Measurements from ENCODE around the gene TMEM145.
"Not testable (repeated sequence)": the region's sequence is repeated elsewhere in the genome, so short reads cannot be mapped to it uniquely, and the experiment has no call there.

Gene TMEM145

DNA sequence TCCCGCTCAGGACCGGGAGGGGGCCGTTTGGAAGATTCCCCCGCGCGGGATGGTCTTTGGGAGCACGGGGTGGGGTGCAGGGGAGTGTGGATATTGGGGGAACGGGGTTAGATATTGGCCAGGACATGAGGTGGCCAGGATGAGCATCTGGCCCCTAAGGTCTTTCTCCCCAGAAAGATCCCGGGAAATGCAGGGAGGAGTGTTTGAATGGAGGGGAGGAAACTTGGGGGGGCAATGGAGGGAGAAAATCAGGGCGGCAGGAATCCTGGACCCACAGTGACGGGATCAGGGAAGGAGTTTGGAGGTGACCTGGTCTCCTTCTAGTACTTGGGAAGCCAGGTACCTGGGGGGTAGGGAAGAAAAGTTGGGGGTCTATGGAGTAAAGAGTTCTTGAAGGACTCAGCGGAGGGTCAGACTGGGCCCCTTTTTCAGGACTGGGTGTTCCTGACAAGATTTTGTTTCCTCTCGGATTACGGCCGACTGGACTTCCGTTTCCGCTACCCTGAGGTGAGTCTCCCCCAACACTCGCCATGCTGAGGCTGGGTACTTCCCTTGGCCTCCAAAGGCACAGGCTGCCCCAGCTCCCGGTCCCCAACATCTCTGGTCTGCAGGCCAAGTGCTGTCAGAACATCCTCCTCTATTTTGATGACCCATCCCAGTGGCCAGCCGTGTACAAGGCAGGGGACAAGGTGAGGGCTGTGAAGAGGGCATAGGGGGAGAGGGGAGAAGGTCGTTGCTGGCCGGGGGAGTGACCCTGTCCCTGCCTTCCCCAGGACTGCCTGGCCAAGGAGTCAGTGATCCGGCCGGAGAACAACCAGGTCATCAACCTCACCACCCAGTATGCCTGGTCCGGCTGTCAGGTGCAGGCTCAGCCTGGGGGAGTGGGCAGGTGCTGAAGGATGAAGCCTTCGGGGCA lies 989 bp downstream of the TMEM145 start:
- DNase-seq (ENCODE audit: low read depth in 2 of 2): no peak

DNA sequence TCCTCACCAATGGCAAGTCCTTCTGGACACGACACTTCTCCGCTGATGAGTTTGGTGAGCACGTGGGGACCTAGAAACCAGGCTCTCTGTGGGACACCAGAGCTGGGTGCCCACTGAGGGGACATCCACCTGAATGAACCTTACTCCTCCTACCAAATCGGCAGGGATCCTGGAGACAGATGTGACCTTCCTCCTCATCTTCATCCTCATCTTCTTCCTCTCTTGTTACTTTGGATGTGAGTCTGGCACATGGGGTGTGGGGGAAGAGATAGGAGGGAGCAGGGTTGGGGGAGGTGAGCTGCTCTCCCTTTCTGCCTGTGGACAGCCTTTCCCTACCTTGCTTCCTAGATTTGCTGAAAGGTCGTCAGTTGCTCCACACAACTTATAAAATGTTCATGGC lies 1.9 kb downstream of the TMEM145 start:
- no peak for DNase-seq (ENCODE audit: low read depth in 2 of 2)

DNA sequence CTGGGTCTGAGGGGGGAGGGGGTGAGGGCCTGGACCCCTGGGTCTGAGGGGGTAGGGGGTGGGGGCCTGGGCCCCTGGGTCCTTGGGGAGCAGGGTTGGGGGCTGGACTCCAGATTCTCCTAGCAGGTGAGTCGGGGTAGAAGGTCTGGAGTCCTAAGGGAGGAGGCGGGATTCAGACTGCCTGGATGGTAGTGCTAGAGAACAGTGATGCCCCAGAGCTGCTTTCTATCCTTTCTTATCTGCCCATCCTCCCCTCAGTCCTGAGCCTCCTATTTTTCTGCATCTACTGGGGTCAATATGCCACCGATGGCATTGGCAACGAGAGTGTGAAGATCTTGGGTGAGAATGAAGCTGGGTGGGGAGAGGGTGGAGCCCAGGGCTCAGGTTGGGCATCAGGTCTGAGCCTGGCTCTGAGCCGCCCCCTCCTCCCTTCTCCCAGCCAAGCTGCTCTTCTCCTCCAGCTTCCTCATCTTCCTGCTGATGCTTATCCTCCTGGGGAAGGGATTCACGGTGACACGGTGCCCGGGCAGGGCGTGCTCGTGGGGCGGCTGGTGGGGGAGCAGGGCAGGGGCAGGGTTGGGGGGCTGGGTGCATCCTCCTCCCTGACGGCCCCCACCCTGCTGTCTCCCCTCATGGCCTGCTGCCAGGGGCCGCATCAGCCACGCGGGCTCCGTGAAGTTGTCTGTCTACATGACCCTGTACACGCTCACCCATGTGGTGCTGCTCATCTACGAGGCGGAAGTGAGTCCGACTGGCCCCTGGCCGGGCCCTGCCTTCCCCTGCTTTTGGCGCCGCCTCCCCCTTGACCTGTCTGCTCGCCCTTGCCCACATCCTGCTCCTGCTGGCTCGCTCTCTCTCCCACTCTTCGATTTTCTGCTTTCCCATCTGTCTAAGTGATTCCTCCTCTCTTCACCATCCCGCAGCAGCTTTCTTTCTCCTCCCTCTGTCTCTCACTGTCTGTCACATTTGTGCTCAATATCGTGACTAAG lies 3.4 kb downstream of the TMEM145 start:
- DNase-seq (ENCODE audit: low read depth in 2 of 2): no peak

DNA sequence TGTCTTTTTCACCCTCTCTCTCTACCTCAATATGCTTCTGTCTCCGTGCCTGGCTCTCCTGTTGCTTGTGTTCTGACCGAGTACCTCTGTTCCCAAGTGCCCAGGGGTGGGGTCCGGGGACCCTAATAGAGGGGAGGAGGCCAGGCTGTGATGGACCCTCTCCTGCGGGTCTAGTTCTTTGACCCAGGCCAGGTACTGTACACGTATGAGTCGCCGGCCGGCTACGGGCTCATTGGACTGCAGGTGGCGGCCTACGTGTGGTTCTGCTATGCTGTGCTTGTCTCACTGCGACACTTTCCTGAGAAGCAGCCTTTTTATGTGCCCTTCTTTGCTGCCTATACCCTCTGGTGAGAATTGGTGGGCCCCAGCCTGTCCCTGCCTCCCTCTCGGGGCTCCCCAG lies 4.4 kb downstream of the TMEM145 start:
- DNase-seq (ENCODE audit: low read depth in 2 of 2): no peak

DNA sequence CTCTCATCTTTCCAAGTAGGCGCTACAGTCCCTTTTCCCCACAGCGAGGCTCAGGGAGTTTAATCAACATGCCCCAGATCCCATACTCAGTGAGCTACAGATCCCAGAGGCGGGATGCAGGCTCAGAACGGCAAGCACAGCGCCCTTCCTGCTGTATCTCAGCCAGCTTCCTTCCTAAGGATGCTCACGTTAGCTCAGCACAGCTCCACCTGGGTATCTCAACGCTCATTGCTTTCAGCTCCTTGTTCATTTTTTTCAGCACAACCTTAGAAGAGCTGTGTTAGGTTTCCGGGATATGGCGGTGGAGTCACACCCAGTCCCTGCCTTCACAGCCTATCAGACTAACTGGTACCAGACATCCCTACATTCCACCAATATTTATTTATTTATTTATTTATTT lies 9.2 kb downstream of the TMEM145 start:
- DNase-seq (ENCODE audit: low read depth in 2 of 2): no peak

DNA sequence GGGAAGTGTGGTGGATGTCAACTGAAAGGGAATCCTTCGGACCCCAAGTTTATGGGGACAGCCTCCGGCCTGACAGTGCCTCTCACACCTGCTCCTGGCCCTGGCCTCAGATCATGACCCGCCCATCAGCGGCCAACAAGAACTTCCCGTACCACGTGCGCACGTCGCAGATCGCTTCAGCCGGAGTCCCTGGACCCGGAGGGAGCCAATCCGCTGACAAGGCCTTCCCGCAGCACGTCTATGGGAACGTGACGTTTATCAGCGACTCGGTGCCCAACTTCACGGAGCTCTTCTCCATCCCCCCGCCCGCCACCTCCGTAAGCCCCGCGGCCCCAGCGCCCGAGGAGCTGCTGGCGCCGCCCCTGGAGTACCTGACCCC lies 10.4 kb downstream of the TMEM145 start:
- no peak for DNase-seq (ENCODE audit: low read depth in 2 of 2)

DNA sequence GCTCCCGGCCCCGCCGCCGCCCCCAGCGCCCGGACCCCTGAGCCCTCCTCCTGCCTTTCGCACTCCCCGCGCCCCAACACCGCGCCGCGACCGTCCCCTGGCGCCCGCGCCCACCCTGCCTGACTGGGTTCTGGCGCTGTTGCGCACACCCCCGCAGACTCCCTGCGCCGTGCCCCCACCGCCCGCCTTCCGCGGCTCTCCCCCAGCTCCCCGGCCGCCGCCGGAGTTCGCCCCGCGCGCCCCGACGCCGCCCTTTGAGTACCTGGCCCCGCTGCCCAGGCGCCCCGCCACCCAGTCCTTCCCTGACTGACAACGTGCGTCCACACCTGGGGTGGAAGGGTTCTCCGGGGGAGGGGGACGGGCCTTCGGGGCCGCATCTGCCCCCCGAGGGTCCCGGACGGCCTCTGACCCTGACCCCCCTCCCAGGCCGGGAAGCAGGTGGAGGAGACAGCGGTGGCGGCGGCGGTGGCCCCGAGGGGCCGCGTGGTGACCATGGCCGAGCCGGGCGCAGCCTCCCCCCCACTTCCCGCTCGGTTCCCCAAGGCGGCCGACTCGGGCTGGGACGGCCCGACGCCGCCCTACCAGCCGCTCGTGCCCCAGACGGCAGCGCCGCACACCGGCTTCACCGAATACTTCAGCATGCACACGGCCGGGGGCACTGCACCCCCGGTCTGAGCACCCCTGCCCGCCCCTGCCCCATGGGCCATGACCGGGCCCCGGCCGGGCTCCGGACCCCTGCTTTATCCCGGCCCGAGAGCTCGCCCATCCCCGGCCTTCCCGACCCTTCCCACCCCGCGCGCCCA lies 10.9 kb downstream of the TMEM145 start:
- no peak for DNase-seq (ENCODE audit: low read depth in 2 of 2)

DNA sequence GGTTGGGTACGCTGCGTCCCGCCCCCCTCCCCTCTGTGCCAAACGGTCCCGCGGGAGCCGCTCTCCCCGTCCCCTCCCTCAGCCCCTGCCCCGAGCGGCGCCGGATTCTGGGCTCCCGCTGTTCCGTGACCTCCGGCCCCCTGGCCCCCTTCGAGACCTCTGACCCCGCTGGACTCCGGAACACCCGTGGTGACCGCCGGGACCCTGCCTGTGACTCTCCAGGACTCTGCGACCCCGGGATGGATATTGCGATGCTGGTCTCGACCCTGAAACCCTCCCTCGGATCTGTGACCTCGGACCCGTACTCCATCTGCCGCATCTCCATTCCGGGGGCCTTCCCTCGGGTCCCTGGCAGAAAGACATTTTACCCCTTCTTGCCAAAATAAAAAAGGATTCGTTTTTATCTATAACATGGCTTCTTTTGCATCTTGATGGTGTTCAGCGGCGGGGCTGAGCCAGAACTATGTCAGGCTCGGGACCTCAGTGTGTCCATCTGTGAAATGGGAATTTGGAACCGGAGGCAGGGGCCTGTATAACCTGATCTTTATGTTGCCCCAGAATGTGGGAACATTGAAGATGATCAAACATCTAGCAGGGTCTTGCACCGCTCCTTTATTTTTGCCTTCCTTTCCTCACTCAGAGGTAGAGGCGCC lies 11.7 kb downstream of the TMEM145 start:
- no peak for DNase-seq (ENCODE audit: low read depth in 2 of 2)

DNA sequence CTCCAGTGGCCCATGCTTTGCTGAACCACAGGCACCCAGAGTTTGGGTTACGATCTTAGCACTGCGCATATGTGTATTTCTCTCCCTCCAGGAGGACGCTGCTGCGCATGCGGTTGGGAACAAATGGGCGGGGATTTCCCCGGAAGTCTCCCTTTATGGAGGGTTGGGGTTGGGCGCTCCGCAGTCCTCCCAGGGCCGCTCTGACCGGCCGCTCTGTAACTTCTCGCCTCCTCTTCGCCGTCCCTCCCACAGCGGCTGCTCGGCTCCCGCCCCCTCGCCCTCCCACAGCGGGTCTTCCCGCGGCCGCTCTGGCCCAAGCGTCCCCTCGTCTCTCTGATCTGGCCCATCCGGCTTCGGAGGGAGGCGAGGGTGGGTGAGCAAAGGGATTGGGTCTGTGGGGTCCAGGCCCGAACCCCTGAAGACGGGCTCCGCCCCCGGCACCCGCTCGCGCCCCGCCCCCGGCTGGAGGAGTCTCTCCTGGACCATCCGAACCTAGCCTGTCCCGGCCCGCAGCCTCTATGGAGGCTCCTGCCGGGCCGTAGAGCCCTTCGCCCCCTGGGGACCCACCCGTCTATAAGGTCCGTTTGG lies 12.3 kb downstream of the TMEM145 start, which contains the start of gene MEGF8:
TSS of gene MEGF8 (plus strand) at position 328 of the 588 bp plus-strand sequence. CDS start 609 bp downstream, outside the sequence.
- peak; percentile 96 to 98 for DNase-seq (ENCODE audit: low read depth in 2 of 2)

DNA sequence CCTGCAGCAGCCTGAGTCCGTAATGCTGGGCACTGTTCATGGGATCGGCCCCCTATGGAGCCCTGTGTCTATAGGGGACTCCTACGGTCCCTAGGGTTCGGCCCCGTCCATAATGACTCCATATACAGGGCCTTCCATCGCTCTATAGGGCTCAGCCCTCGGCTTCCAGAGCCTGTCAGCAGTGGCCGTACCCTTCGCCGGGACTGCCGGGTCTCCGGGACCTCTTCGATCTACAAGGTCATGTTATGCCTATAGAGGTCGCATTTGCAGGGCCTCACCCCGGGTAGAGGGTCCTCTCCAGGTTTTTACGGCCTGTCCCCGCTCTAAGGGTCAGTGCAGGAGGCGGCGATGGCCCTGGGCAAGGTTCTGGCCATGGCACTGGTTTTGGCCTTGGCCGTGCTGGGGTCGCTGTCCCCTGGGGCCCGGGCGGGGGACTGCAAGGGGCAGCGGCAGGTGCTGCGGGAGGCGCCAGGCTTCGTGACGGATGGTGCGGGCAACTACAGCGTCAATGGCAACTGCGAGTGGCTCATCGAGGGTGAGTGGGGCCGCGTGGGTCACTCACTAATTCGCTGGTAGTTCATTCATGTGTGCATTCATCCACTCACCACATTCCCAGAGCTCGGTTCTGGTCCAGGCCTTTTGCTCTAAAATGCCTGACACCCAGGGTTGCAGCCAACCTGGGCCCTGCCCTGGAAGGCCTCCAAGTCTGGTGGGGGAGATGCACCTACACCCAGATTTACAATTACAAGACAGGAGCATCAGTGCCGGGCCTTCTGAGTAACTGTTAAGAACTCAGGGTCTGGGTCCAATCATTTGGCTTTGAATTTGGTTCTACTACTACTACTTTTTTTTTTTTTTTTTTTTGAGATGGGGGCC lies 13.0 kb downstream of the TMEM145 start:
- no peak for DNase-seq (ENCODE audit: low read depth in 2 of 2)

DNA sequence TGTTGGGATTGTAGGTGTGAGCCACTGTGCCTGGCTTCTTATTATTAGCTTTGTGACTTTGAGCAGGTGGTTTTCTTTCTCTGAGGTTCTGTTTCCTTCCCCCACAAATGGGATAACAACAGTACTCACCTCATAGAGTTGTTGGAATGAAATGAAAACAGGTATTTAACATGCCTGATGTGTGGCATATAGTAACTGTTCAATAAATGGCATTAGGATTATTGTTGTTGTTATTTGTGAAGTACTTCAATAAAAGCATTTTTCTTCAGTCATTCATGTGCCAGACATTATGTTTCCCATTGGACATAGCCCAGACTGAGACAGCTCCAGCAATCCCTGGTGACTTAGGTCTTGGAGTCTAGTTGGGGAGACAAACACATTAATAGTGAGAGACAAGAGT lies 13.9 kb downstream of the TMEM145 start:
- DNase-seq (ENCODE audit: low read depth in 2 of 2): no peak

DNA sequence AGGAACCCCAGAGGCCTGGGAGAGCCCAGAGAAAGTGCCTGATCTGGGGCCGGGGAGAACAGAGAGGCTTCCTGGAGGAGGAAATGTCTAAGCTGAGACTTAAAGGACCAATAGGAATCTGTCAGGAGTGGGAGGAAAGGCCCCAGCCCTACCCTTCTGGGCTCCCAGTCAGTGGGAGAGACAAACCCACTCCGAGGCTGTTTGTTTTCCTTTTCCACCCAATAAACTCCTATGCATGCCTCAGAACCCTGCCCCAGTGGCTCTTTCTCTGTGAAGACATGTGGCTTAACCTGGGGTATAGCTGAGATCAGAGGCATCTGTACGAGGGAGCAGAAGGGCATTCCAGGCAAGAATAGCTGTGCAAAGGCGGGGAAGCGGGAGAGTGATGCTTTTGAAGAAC lies 14.3 kb downstream of the TMEM145 start:
- no peak for DNase-seq (ENCODE audit: low read depth in 2 of 2)

DNA sequence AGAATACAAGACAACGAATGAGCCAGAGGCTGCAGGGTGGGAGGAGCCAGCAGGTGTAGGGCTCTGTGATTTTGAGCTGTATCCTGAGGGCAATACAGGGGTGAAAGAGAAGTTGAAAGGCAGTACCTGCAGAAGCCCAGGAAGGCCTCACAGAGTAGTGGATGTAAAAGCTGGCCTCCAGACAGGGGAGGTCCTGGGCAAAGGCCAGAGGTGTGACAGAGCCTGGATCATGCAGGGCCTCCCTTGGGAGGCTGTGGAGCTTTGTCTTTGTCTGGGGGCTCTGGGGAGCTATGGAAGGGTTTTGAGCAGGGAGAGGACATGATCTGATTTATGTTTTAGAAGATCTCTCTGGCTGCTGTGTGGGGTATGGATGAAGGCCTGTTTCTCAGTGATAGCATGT lies 15.0 kb downstream of the TMEM145 start:
- no peak for DNase-seq (ENCODE audit: low read depth in 2 of 2)

DNA sequence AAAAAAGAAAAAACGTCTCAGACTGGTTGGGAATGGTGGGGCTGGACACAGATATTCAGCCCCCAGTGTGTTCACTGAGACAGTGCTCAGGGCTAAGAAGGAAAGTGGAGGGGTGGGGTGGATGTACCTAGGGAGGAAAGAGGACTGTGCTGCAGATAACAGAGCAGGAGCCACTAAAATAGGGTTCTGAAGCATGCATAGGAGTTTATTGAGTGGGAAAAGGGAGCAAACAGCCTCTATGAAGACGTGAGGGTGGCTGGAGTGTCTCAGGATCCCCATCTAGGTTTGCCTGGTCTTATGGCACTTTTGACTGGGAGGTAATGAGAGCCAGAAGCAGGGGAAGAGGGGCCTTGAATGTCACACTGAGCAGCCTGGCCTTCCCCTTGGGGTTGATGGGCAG lies 15.7 kb downstream of the TMEM145 start:
- DNase-seq (ENCODE audit: low read depth in 2 of 2): no peak

DNA sequence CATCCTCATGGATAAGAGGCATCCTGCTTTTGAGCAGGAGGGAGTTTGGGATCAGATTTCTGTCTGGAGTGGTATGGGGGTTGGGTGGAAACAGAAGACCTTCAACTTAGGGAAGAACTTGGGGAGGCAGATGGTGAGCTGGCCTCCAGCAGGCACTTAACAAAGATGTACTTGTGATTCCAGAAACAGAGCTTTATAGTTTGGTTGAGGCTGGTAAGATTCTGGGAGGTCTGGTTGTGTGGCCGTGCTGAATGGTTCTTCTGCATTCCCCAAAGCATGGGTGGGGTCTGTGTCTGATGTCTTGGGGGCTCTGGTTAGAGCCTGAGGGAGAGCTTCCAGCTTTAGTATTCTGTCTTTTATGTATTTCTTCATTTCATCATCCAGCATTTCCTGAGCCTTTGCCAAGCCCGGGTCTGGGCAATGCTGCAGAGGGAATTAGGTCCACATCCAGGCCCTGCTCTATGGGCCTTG lies 17.2 kb downstream of the TMEM145 start:
- DNase-seq (ENCODE audit: low read depth in 2 of 2): no peak

DNA sequence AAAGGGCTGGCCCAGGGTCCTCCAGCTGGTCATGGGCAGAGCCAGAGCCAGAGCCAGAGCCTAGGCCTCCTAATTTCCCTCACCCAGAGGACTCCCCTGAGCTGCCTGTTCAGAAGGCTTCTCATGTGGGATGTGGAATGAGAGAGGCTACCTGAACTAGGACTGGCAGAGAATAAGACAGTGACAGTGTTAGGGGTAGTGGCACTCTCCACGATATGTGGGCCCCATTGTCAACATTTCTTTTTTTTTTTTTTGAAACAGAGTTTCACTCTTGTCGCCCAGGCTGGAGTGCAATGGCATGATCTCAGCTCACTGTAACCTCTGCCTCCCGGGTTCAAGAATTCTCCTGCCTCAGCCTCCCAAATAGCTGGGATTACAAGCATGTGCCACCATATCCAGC lies 18.2 kb downstream of the TMEM145 start:
- DNase-seq (ENCODE audit: low read depth in 2 of 2): not testable (repeated sequence)

DNA sequence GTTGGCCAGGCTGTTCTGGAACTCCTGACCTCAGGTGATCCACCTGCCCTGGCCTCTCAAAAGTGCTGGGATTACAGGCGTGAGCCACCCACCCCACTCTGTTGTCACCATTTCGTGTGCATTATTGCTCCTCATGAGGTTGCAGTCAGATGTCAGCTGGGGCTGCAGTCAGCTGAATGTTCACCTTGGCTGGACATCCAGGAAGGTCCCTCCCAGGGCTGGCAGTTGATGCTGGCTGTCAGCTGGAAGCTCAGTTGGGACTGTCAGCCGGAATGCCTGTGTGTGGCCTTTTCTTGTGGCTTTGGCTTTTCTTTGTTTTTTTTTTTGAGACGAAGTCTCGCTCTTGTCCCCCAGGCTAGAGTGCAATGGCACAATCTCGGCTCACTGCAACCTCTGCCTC lies 18.9 kb downstream of the TMEM145 start:
- no peak for DNase-seq (ENCODE audit: low read depth in 2 of 2)

DNA sequence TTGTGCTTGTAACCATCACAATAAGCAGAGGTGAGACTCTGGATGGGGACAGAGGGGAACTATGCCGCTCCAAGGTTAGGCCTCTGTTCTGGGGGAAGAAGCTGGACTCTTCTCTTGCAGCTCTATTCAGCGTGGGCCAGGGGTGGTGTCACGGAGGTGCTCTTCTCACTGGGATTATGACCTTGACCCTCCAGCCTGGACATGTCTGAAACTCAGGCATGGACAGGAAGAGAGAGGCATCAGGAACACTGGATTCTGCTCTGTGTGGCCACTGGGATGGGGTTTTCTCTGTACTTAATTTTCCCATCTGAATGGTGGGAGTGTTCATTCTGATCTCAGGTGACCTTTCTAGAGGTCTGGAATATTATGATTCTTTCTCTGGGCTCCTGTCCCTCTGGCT lies 19.9 kb downstream of the TMEM145 start:
- DNase-seq (ENCODE audit: low read depth in 2 of 2): no peak

DNA sequence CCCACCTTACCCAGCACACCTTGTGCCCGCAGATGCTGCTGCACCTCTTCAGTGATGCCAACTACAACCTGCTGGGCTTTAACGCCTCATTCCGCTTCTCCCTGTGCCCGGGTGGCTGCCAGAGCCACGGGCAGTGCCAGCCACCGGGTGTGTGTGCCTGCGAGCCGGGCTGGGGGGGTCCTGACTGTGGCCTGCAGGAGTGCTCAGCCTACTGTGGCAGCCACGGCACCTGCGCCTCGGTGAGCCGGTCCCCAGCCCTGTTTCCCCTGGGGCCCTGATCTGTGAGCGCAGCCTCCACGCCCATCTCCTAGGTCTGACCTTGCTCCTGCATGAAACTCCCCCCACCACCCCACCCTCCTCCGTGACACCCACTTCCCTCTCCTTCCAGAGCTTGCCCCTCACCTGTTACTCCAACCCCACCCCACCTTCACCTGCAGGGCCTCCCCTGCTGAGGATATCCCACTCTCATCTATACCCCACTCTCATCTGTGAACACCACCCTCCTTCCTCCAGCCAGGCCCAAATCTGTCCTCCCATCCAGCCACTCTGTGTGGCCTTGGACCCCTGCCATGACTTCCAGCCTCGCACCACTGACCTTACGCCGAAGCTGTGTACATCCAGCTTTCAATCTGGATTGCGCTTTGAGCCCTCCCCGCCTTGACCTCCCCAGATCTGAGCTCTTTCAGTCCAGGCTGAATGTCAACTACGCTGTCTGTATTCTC lies 21.0 kb downstream of the TMEM145 start:
- no peak for DNase-seq (ENCODE audit: low read depth in 2 of 2)

Measured in stimulated activated CD8-positive, alpha-beta memory T cell treated with anti-CD3 and anti-CD28 coated beads, Interleukin-2, amount 100 ng/mL, for 1 hour (primary cell).